HEK293 (cell line): ENCODE measurements around the gene RHBG.

Experiments
- ATF2 ChIP-seq: fragments of 450-650 bp; formaldehyde crosslinking; IDR thresholded peaks from 2 replicates; pipeline ENCODE4 v1.5.1; 2016; ENCODE audit warnings: missing biosample characterization, missing genetic modification characterization, low read depth
- BCL6B ChIP-seq: fragments of 450-650 bp; formaldehyde crosslinking; IDR thresholded peaks from 2 replicates; pipeline ENCODE4 v1.5.1; 2017; ENCODE audit warnings: missing biosample characterization, missing genetic modification characterization
- GLI2 ChIP-seq: fragments of 450-650 bp; formaldehyde crosslinking; IDR thresholded peaks from 2 replicates; pipeline ENCODE4; 2017; ENCODE audit warnings: missing biosample characterization, missing genetic modification characterization, low read depth, borderline replicate concordance
- HOXA7 ChIP-seq: sonication (generic); formaldehyde crosslinking; IDR thresholded peaks from 2 replicates; pipeline ENCODE4 v1.8.1; 2022; ENCODE audit warnings: missing genetic modification reagents, borderline replicate concordance
- KLF10 ChIP-seq: fragments of 450-650 bp; IDR thresholded peaks from 2 replicates; pipeline ENCODE4 v1.5.1; 2018; ENCODE audit warnings: missing biosample characterization, mild to moderate bottlenecking, missing genetic modification characterization
- KLF16 ChIP-seq: fragments of 450-650 bp; formaldehyde crosslinking; IDR thresholded peaks from 2 replicates; pipeline ENCODE4 v1.5.1; 2017; ENCODE audit warnings: missing biosample characterization, missing genetic modification characterization
- KLF8 ChIP-seq: fragments of 450-650 bp; formaldehyde crosslinking; IDR thresholded peaks from 2 replicates; pipeline ENCODE4 v1.5.1; 2016; ENCODE audit warnings: missing biosample characterization, missing genetic modification characterization
- PRDM1 ChIP-seq: fragments of 450-650 bp; formaldehyde crosslinking; IDR thresholded peaks from 2 replicates; pipeline ENCODE4; 2016; ENCODE audit warnings: missing biosample characterization, missing genetic modification characterization
- SETDB1 ChIP-seq: IDR thresholded peaks from one replicate; pipeline ENCODE4 v1.6.1; 2017; ENCODE audit warnings: mild to moderate bottlenecking, low read length, moderate library complexity, mixed read lengths; ENCODE audit not compliant: insufficient read length
- TRIM28 ChIP-seq: IDR thresholded peaks from 2 replicates; pipeline ENCODE4 v1.6.1; 2011; ENCODE audit warnings: low read length, control low read depth, borderline replicate concordance
- WT1 ChIP-seq: fragments of 450-650 bp; formaldehyde crosslinking; IDR thresholded peaks from 2 replicates; pipeline ENCODE4 v1.5.1; 2016; ENCODE audit warnings: missing biosample characterization, missing genetic modification characterization
- ZBTB20 ChIP-seq: fragments of 450-650 bp; formaldehyde crosslinking; IDR thresholded peaks from 2 replicates; pipeline ENCODE4 v1.5.1; 2016; ENCODE audit warnings: missing biosample characterization, missing genetic modification characterization
- ZFP37 ChIP-seq: fragments of 450-650 bp; formaldehyde crosslinking; IDR thresholded peaks from 2 replicates; pipeline ENCODE4 v1.5.1; 2016; ENCODE audit warnings: missing biosample characterization, missing genetic modification characterization
- ZNF114 ChIP-seq: fragments of 450-650 bp; formaldehyde crosslinking; IDR thresholded peaks from 2 replicates; pipeline ENCODE4 v1.5.0; 2017; ENCODE audit warnings: missing biosample characterization, missing genetic modification characterization
- ZNF138 ChIP-seq: fragments of 450-650 bp; formaldehyde crosslinking; IDR thresholded peaks from 2 replicates; pipeline ENCODE4 v1.5.1; 2016; ENCODE audit warnings: missing biosample characterization, missing genetic modification characterization, borderline replicate concordance
- ZNF146 ChIP-seq: fragments of 450-650 bp; formaldehyde crosslinking; IDR thresholded peaks from 2 replicates; pipeline ENCODE4 v1.5.1; 2016; ENCODE audit warnings: missing biosample characterization, missing genetic modification characterization
- ZNF18 ChIP-seq: fragments of 450-650 bp; formaldehyde crosslinking; IDR thresholded peaks from 2 replicates; pipeline ENCODE4 v1.5.1; 2016; ENCODE audit warnings: missing biosample characterization, missing genetic modification characterization
- ZNF24 ChIP-seq: fragments of 450-650 bp; formaldehyde crosslinking; IDR thresholded peaks from 2 replicates; pipeline ENCODE4 v1.5.1; 2016; ENCODE audit warnings: missing biosample characterization, missing genetic modification characterization
- ZNF266 ChIP-seq: fragments of 450-650 bp; formaldehyde crosslinking; IDR thresholded peaks from 2 replicates; pipeline ENCODE4 v1.5.1; 2016; ENCODE audit warnings: missing biosample characterization, missing genetic modification characterization, low read depth
- ZNF324 ChIP-seq: fragments of 450-650 bp; formaldehyde crosslinking; IDR thresholded peaks from 2 replicates; pipeline ENCODE4 v1.5.1; 2016; ENCODE audit warnings: missing biosample characterization, missing genetic modification characterization
- ZNF335 ChIP-seq: fragments of 450-650 bp; formaldehyde crosslinking; conservative IDR thresholded peaks from 2 replicates; pipeline ENCODE4 v1.5.1; 2016; ENCODE audit warnings: missing biosample characterization, missing genetic modification characterization
- ZNF354C ChIP-seq: fragments of 450-650 bp; formaldehyde crosslinking; IDR thresholded peaks from 2 replicates; pipeline ENCODE4 v1.5.1; 2016; ENCODE audit warnings: missing biosample characterization, missing genetic modification characterization, low read depth, borderline replicate concordance
- ZNF473 ChIP-seq: fragments of 450-650 bp; formaldehyde crosslinking; IDR thresholded peaks from 2 replicates; pipeline ENCODE4 v1.5.1; 2017; ENCODE audit warnings: missing biosample characterization, missing genetic modification characterization
- ZNF514 ChIP-seq: fragments of 450-650 bp; formaldehyde crosslinking; IDR thresholded peaks from 2 replicates; pipeline ENCODE4 v1.5.1; 2016; ENCODE audit warnings: missing biosample characterization, missing genetic modification characterization
- ZNF549 ChIP-seq: fragments of 450-650 bp; IDR thresholded peaks from 2 replicates; pipeline ENCODE4 v1.5.1; 2018; ENCODE audit warnings: missing biosample characterization, missing genetic modification characterization, mild to moderate bottlenecking, inconsistent platforms, moderate library complexity
- ZNF776 ChIP-seq: fragments of 450-650 bp; formaldehyde crosslinking; IDR thresholded peaks from 2 replicates; pipeline ENCODE4 v1.5.0; 2017; ENCODE audit warnings: missing biosample characterization, missing genetic modification characterization, borderline replicate concordance
- ZNF791 ChIP-seq: fragments of 450-650 bp; formaldehyde crosslinking; IDR thresholded peaks from 2 replicates; pipeline ENCODE4 v1.5.1; 2016; ENCODE audit warnings: missing biosample characterization, missing genetic modification characterization
- ZNF792 ChIP-seq: fragments of 450-650 bp; formaldehyde crosslinking; IDR thresholded peaks from 2 replicates; pipeline ENCODE4 v1.5.1; 2016; ENCODE audit warnings: missing biosample characterization, missing genetic modification characterization
- ZNF843 ChIP-seq: fragments of 450-650 bp; formaldehyde crosslinking; IDR thresholded peaks from 2 replicates; pipeline ENCODE4 v1.5.1; 2016; ENCODE audit warnings: missing biosample characterization, missing genetic modification characterization
- TF ChIP-seq, protein P1 (sequence below): fragments of 450-650 bp; formaldehyde crosslinking; IDR thresholded peaks from 2 replicates; pipeline ENCODE4 v1.5.1; 2016; ENCODE audit warnings: missing biosample characterization, missing genetic modification characterization
- TF ChIP-seq, protein P2 (sequence below): fragments of 450-650 bp; formaldehyde crosslinking; IDR thresholded peaks from 2 replicates; pipeline ENCODE4 v1.5.1; 2016; ENCODE audit warnings: missing biosample characterization, missing genetic modification characterization
- TF ChIP-seq, protein P3 (sequence below): fragments of 450-650 bp; formaldehyde crosslinking; IDR thresholded peaks from 2 replicates; pipeline ENCODE4 v1.5.1; 2016; ENCODE audit warnings: missing biosample characterization, missing genetic modification characterization

RHBG gene

DNA sequence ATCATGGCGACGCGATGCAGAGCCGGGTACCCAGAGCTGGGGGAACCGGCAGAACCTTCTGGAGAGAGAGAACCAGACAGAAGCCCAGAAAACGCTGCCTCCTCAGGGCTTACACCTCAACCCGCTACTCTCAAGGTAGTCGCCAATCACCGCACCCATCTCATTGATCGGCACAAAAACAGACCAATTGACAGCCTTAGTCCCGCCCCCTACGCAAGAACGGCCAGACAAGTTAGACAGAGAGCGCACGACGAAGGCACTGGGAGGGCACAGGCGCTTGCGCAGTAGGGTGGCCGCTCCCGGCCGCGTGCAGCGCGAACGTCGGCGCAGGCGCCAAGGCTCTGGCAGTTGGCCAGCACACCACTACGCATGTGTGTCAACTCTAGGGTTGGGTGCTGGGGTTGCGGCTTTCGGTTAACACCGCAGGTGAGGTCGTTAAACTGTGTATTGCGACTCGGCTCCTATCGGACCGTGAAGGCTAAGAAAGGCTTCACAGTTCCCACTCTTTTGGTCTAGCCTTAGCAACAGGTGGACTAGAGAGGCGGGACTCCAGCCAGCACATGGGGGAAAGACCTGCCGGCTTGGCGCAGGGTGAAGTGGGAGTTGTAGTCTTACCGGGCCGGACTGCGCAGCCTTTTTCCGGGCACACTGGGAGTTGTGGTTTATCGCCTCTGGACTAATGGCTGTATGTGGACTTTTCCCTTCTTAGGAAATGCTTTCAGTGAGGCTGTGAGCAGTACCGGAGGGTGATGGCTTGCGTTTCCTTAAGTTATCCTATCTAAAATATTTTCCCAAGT is 30.6 kb upstream of the RHBG start, which contains the start of the genes CCT3 and TSACC (continued):
- TF ChIP-seq, protein P1, sequence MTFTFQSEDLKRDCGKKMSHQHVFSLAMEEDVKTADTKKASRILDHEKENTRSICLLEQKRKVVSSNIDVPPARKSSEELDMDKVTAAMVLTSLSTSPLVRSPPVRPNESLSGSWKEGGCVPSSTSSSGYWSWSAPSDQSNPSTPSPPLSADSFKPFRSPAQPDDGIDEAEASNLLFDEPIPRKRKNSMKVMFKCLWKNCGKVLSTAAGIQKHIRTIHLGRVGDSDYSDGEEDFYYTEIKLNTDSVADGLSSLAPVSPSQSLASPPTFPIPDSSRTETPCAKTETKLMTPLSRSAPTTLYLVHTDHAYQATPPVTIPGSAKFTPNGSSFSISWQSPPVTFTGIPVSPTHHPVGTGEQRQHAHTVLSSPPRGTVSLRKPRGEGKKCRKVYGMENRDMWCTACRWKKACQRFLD = no peak
- no peak for TF ChIP-seq KLF10 (tag by site-specific recombination)
- no peak for TF ChIP-seq ZNF791
- no peak for TF ChIP-seq BCL6B (tag by site-specific recombination)
- TF ChIP-seq ZNF473 (tag by site-specific recombination) = no peak
- TF ChIP-seq, protein P2, sequence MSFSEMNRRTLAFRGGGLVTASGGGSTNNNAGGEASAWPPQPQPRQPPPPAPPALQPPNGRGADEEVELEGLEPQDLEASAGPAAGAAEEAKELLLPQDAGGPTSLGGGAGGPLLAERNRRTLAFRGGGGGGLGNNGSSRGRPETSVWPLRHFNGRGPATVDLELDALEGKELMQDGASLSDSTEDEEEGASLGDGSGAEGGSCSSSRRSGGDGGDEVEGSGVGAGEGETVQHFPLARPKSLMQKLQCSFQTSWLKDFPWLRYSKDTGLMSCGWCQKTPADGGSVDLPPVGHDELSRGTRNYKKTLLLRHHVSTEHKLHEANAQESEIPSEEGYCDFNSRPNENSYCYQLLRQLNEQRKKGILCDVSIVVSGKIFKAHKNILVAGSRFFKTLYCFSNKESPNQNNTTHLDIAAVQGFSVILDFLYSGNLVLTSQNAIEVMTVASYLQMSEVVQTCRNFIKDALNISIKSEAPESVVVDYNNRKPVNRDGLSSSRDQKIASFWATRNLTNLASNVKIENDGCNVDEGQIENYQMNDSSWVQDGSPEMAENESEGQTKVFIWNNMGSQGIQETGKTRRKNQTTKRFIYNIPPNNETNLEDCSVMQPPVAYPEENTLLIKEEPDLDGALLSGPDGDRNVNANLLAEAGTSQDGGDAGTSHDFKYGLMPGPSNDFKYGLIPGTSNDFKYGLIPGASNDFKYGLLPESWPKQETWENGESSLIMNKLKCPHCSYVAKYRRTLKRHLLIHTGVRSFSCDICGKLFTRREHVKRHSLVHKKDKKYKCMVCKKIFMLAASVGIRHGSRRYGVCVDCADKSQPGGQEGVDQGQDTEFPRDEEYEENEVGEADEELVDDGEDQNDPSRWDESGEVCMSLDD (tag by site-specific recombination) = no peak
- TF ChIP-seq ZFP37 = 0 out of 2 replicates have a peak, but pooled peaks have one; percentile 53
- TF ChIP-seq KLF16 = 0 out of 2 replicates have a peak, but pooled peaks have one; percentile 6
- TF ChIP-seq HOXA7 = no peak
- no peak for TF ChIP-seq ATF2 (tag by site-specific recombination)
- no peak for TF ChIP-seq ZNF138 (tag by site-specific recombination)
- no peak for TF ChIP-seq ZNF354C (tag by site-specific recombination)
- peak; percentile 82 for TF ChIP-seq ZNF18 (tag by site-specific recombination)
- TF ChIP-seq WT1 (tag by site-specific recombination) = peak; percentile 3; the same call in 1 of the 2 replicates
- 0 out of 2 replicates have a peak, but pooled peaks have one; percentile 19 for TF ChIP-seq ZNF843 (tag by site-specific recombination)
- peak; percentile 100 for TF ChIP-seq ZNF335 (tag by site-specific recombination)
- TF ChIP-seq TRIM28 = peak; percentile 22; the same call in 1 of the 2 replicates
- TF ChIP-seq ZNF514 = no peak
- no peak for TF ChIP-seq ZNF266 (tag by site-specific recombination)
- no peak for TF ChIP-seq GLI2
- peak; percentile 33; the same call in 1 of the 2 replicates for TF ChIP-seq ZNF24 (tag by site-specific recombination)
- TF ChIP-seq KLF8 = peak; percentile 62; the same call in 1 of the 2 replicates
- no peak for TF ChIP-seq ZNF114
- no peak for TF ChIP-seq SETDB1
- no peak for TF ChIP-seq ZNF776 (tag by site-specific recombination)
- TF ChIP-seq PRDM1 = no peak
- no peak; the same call in 1 of the 2 replicates for TF ChIP-seq ZNF324 (tag by site-specific recombination)
- TF ChIP-seq ZNF146 = no peak
- TF ChIP-seq ZNF792 (tag by site-specific recombination) = no peak
- TF ChIP-seq, protein P3, sequence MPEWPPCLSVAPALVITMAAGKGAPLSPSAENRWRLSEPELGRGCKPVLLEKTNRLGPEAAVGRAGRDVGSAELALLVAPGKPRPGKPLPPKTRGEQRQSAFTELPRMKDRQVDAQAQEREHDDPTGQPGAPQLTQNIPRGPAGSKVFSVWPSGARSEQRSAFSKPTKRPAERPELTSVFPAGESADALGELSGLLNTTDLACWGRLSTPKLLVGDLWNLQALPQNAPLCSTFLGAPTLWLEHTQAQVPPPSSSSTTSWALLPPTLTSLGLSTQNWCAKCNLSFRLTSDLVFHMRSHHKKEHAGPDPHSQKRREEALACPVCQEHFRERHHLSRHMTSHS (tag by site-specific recombination) = no peak
- TF ChIP-seq ZBTB20 (tag by site-specific recombination) = peak; percentile 53; the same call in 1 of the 2 replicates
- TF ChIP-seq ZNF549 (tag by site-specific recombination) = no peak
